H1 (cell line): ENCODE data around the gene RAB32. TPM values are rescaled to one million over a fixed set of nuclear protein-coding genes. Genes with fewer than 3 reads are reported as not detected.

Experiments used
- CTCF ChIA-PET: fragments of 300-600 bp; sonication (Branson Sonifier 250); formaldehyde crosslinking; loops from one replicate; lab custom pipeline; 2021; ENCODE audit not compliant: partially characterized antibody; lab: Charles Lee
- POLR2A ChIA-PET: fragments of 300-600 bp; sonication (Branson Sonifier 250); formaldehyde crosslinking; loops from one replicate; lab custom pipeline; 2021; ENCODE audit warnings: inconsistent platforms; ENCODE audit not compliant: partially characterized antibody; lab: Charles Lee
- DNase-seq, 2 experiments: peaks; one replicate each; pipeline versions ENCODE4 v3.0.0 to v3.0.0-alpha.2; 2010 to 2022; ENCODE audit warnings: low spot score in 2 of 2, low read depth in 1 of 2, mixed read lengths in 1 of 2
- FAIRE-seq: peaks from 2 replicates; lab custom pipeline; 2011; peaks lifted over from hg19 to GRCh38; lab: Jason Lieb, UNC
- H2AFZ ChIP-seq: 2 replicates; pipeline ENCODE4 v1.8.1; 2012; ENCODE audit warnings: low read length, inconsistent platforms
- H2AK5ac ChIP-seq: 2 replicates; pipeline ENCODE4 v1.6.1; 2013; ENCODE audit warnings: low read depth, low read length
- H2BK120ac ChIP-seq: replicated peaks from 2 replicates; pipeline ENCODE3; 2013; ENCODE audit warnings: low read depth, low read length, inconsistent platforms
- H2BK12ac ChIP-seq: 2 replicates; pipeline ENCODE4 v1.6.1; 2013; ENCODE audit warnings: low read depth, low read length
- H2BK15ac ChIP-seq: 2 replicates; pipeline ENCODE4 v1.6.1; 2013; ENCODE audit warnings: low read length
- H2BK20ac ChIP-seq: 2 replicates; pipeline ENCODE4 v1.6.1; 2013; ENCODE audit warnings: low read length
- H2BK5ac ChIP-seq: 2 replicates; pipeline ENCODE4 v1.6.1; 2013; ENCODE audit warnings: low read depth, low read length
- H3K14ac ChIP-seq: 2 replicates; pipeline ENCODE4 v1.6.1; 2013; ENCODE audit warnings: inconsistent platforms; ENCODE audit not compliant: insufficient read length
- H3K18ac ChIP-seq: 2 replicates; pipeline ENCODE4 v1.6.1; 2013; ENCODE audit warnings: low read length; ENCODE audit errors: extremely low read depth
- H3K23ac ChIP-seq: 2 replicates; pipeline ENCODE4 v1.6.1; 2013; ENCODE audit warnings: inconsistent platforms; ENCODE audit not compliant: insufficient read length
- H3K23me2 ChIP-seq: 2 replicates; pipeline ENCODE4 v1.6.1; 2013; ENCODE audit warnings: low read depth, low read length
- H3K27ac ChIP-seq: 2 replicates; pipeline ENCODE4 v1.6.1; 2011; ENCODE audit warnings: low read depth, low read length, inconsistent platforms
- H3K27me3 ChIP-seq, 4 experiments: replicated peaks in 1 of 4; 1 replicate in 1 of 4; 2 replicates in 3 of 4; pipeline versions ENCODE4 v1.6.1 to v1.8.1; 2011 to 2013; ENCODE audit warnings: low read length in 3 of 4, mild to moderate bottlenecking in 3 of 4, inconsistent platforms in 2 of 4, mixed read lengths in 2 of 4, moderate library complexity in 1 of 4; ENCODE audit not compliant: control insufficient read depth in 3 of 4, insufficient read depth in 3 of 4; ENCODE audit errors: extremely low read depth in 1 of 4
- H3K36me3 ChIP-seq, 4 experiments: 2 replicates each; pipeline versions ENCODE4 v1.6.1 to v1.8.1; 2011 to 2013; ENCODE audit warnings: mild to moderate bottlenecking in 4 of 4, low read length in 3 of 4, moderate library complexity in 2 of 4, control low read depth in 1 of 4, inconsistent platforms in 1 of 4; ENCODE audit not compliant: insufficient read depth in 4 of 4, control insufficient read depth in 2 of 4
- H3K4ac ChIP-seq: replicated peaks from 2 replicates; pipeline ENCODE3; 2013; ENCODE audit warnings: low read length, low read depth, mixed read lengths, inconsistent platforms; ENCODE audit not compliant: insufficient read length
- H3K4me1 ChIP-seq, 4 experiments: replicated peaks in 1 of 4; 1 replicate in 1 of 4; 2 replicates in 3 of 4; pipeline versions ENCODE4 v1.6.1 to v1.8.1; 2011 to 2013; ENCODE audit warnings: low read length in 3 of 4, inconsistent platforms in 2 of 4, mixed read lengths in 1 of 4; ENCODE audit not compliant: insufficient read depth in 4 of 4, control insufficient read depth in 3 of 4
- H3K4me2 ChIP-seq, 2 experiments: 2 replicates each; pipeline versions ENCODE4 v1.6.1 to v1.8.1; 2011 to 2013; ENCODE audit warnings: low read depth in 2 of 2, low read length in 2 of 2, control low read depth in 1 of 2, inconsistent platforms in 1 of 2, mild to moderate bottlenecking in 1 of 2; ENCODE audit not compliant: insufficient read depth in 1 of 2
- H3K4me3 ChIP-seq, 4 experiments: fragments of 200-600, 300-600 bp in 1 of 4; sonication (generic), shearing (Covaris generic), sonication (Bioruptor Twin) in 1 of 4; 2 replicates each; pipeline versions ENCODE4 v1.5.1 to v1.8.1; 2011 to 2016; ENCODE audit warnings: low read length in 4 of 4, low read depth in 3 of 4, control low read depth in 2 of 4, inconsistent platforms in 2 of 4, mild to moderate bottlenecking in 2 of 4, mixed read lengths in 1 of 4, moderate library complexity in 1 of 4; ENCODE audit not compliant: insufficient read depth in 2 of 4; ENCODE audit errors: extremely low read depth in 1 of 4
- H3K56ac ChIP-seq: replicated peaks from 2 replicates; pipeline ENCODE3; 2013; ENCODE audit warnings: low read depth, mild to moderate bottlenecking, mixed read lengths, low read length, inconsistent platforms; ENCODE audit not compliant: insufficient read length
- H3K79me1 ChIP-seq: 2 replicates; pipeline ENCODE4 v1.6.1; 2013; ENCODE audit warnings: low read depth, low read length, control low read depth
- H3K79me2 ChIP-seq, 2 experiments: 2 replicates each; pipeline versions ENCODE4 v1.6.1 to v1.8.1; 2012 to 2013; ENCODE audit warnings: low read length in 2 of 2, mild to moderate bottlenecking in 2 of 2, inconsistent platforms in 1 of 2; ENCODE audit not compliant: insufficient read depth in 2 of 2, control insufficient read depth in 1 of 2
- H3K9ac ChIP-seq, 4 experiments: replicated peaks in 1 of 4; 1 replicate in 1 of 4; 2 replicates in 3 of 4; pipeline versions ENCODE4 v1.6.1 to v1.8.1; 2011 to 2013; ENCODE audit warnings: low read depth in 3 of 4, low read length in 3 of 4, control low read depth in 2 of 4, mild to moderate bottlenecking in 2 of 4, moderate library complexity in 2 of 4, inconsistent platforms in 1 of 4; ENCODE audit errors: extremely low read depth in 1 of 4
- H3K9me3 ChIP-seq, 2 experiments: 2 replicates each; pipeline versions ENCODE4 v1.6.1 to v1.8.1; 2012 to 2013; ENCODE audit warnings: mild to moderate bottlenecking in 2 of 2, moderate library complexity in 2 of 2, control low read depth in 1 of 2, inconsistent platforms in 1 of 2, low read depth in 1 of 2, low read length in 1 of 2, mixed read lengths in 1 of 2; ENCODE audit not compliant: insufficient read depth in 2 of 2
- H4K20me1 ChIP-seq, 2 experiments: replicated peaks in 1 of 2; 2 replicates each; pipeline versions ENCODE3 to v1.8.1; 2011 to 2013; ENCODE audit warnings: inconsistent platforms in 2 of 2, low read length in 2 of 2, mild to moderate bottlenecking in 1 of 2; ENCODE audit not compliant: insufficient read depth in 2 of 2, control insufficient read depth in 1 of 2
- H4K5ac ChIP-seq: 2 replicates; pipeline ENCODE4 v1.6.1; 2013; ENCODE audit warnings: low read length, low read depth, mixed read lengths, inconsistent platforms; ENCODE audit not compliant: insufficient read length
- H4K8ac ChIP-seq: 2 replicates; pipeline ENCODE4 v1.8.0; 2013; ENCODE audit warnings: mild to moderate bottlenecking, moderate library complexity, low read length, inconsistent platforms; ENCODE audit not compliant: insufficient read depth; ENCODE audit errors: extremely low read depth
- H4K91ac ChIP-seq: replicated peaks from 2 replicates; pipeline ENCODE3; 2013; ENCODE audit warnings: low read length, mixed read lengths, inconsistent platforms; ENCODE audit not compliant: insufficient read length
- FOSL1 ChIP-seq: IDR thresholded peaks from 2 replicates; pipeline ENCODE4 v1.6.1; 2011; ENCODE audit warnings: mild to moderate bottlenecking, low read depth, low read length, moderate library complexity; ENCODE audit not compliant: insufficient read depth
- MAFK ChIP-seq: IDR thresholded peaks from 2 replicates; pipeline ENCODE4 v1.6.1; 2012; ENCODE audit warnings: low read depth, mild to moderate bottlenecking, improper control_type of control experiment, low read length
- NRF1 ChIP-seq: IDR thresholded peaks from 2 replicates; pipeline ENCODE4 v1.6.1; 2011; ENCODE audit warnings: mild to moderate bottlenecking, low read depth, low read length, improper control_type of control experiment
- PHF8 ChIP-seq: fragments of 200-600 bp; sonication (generic); conservative IDR thresholded peaks from 2 replicates; pipeline ENCODE4 v1.7.1; 2012; ENCODE audit warnings: low read depth, mild to moderate bottlenecking, inconsistent platforms, low read length, moderate library complexity
- SIN3A ChIP-seq, 2 experiments: IDR thresholded peaks in 1 of 2; conservative IDR thresholded peaks in 1 of 2; 2 replicates each; pipeline ENCODE4 v1.6.1; 2011 to 2012; ENCODE audit warnings: low read length in 2 of 2, improper control_type of control experiment in 1 of 2, low read depth in 1 of 2, mild to moderate bottlenecking in 1 of 2
- SP4 ChIP-seq: IDR thresholded peaks from 2 replicates; pipeline ENCODE4 v1.6.1; 2012; ENCODE audit warnings: low read length, inconsistent platforms
- WGBS, 2 experiments: shearing (Covaris generic) in 1 of 2; methylation state at CpG; one replicate each; pipeline versions ENCODE4 v1.1.6 to v1.1.7; 2013 to 2015; ENCODE audit warnings: low lambda C conversion rate in 2 of 2, mixed read lengths in 2 of 2, inconsistent platforms in 1 of 2, low coverage in 1 of 2, missing lambda C conversion rate in 1 of 2; ENCODE audit not compliant: insufficient replicate concordance in 2 of 2, insufficient coverage in 1 of 2, insufficient read length in 1 of 2; ENCODE audit errors: extremely low coverage in 1 of 2, missing lambda C conversion rate in 1 of 2; 5-methylcytosine and 5-hydroxymethylcytosine counted together
- polyA plus RNA-seq, 7 experiments: library from polyadenylated mRNA; depleted of rRNA in 3 of 7; stranded (reverse) in 5 of 7; unstranded in 2 of 7; fragments of >200 nt in 5 of 7; fragments of 200-250 nt in 2 of 7; gene quantifications; 1 replicate in 5 of 7; 2 replicates in 1 of 7; 4 replicates in 1 of 7; pipeline versions ENCODE4 v1.2.1 to v1.2.3, GENCODE V29; 2011 to 2013; ENCODE audit warnings: missing spikeins in 2 of 7, mixed read lengths in 2 of 7
- total RNA-seq: library from RNA; stranded (reverse); fragmentation: NEBNext Ultra II Directional; extraction: Animal tissue kit (Norgen Biotek cat#: 25700); gene quantifications from 2 replicates; pipeline ENCODE4 v1.2.1, GENCODE V29; 2021

RAB32 gene
- total and polyA plus RNA-seq, 2 of the 8 experiments (the other 6 are each of a cell fraction or from before 2014, with no cell fraction given) = 3.9 to 6.3 TPM

GRCh38 chr6:146503096-146503495, 40.5 kb upstream of the RAB32 start:
- Histone ChIP-seq H3K4me3 (no peak overlapping the region), H3K14ac (no peak overlapping the region), H2BK12ac (no peak overlapping the region), H3K23me2 (no peaks in the 10 kb centered on the region), H2BK20ac (no peak overlapping the region), H3K36me3 (no peaks in the 10 kb centered on the region), H2BK120ac (no peak overlapping the region), H4K20me1 (no peaks in the 10 kb centered on the region), H2AFZ (0 out of 2 replicates have a peak overlapping the region, but pooled peaks have one; percentile 70), H2BK5ac (no peak overlapping the region), H3K79me2 (no peaks in the 10 kb centered on the region), H3K9me3 (no peaks in the 10 kb centered on the region), H3K4me1 (no peaks in the 10 kb centered on the region), H3K56ac (no peak overlapping the region), H3K23ac (no peak overlapping the region), H3K18ac (no peak overlapping the region), H4K8ac (no peak overlapping the region), H2AK5ac (no peak overlapping the region), H3K9ac (no peak overlapping the region), H3K4me2 (no peak overlapping the region), H4K91ac (no peak overlapping the region), H2BK15ac (no peak overlapping the region), H3K27me3 (no peaks in the 10 kb centered on the region), H3K27ac (no peak overlapping the region), H3K79me1 (no peaks in the 10 kb centered on the region), H4K5ac (no peak overlapping the region), H3K4ac (no peak overlapping the region)
- FAIRE-seq (no peak), DNase-seq (no peak)
- TF ChIP-seq SIN3A (conservative IDR thresholded peaks at IDR 0.05 in 1 of 2, IDR thresholded peaks at IDR 0.05 in 1 of 2; ENCODE audit: low read depth in 1 of 2, low read length in 2 of 2) (no peak), SP4 (no peak), MAFK (no peak), PHF8 (no peak), NRF1 (no peak), FOSL1 (no peak)
- ChIA-PET CTCF (no interaction called here), POLR2A (no interaction called here)
- WGBS, 2 experiments = 100% methylated on average over 1 of the region's 1 CpG; no CpG with 5 or more reads in 1 of the 2 experiments
